ENCODE data around the gene RECQL5.

GRCh38 chr17:75614006-75614405, 52.9 kb downstream of the RECQL5 start:
- TF ChIP-seq GATA2 (IDR thresholded peaks at IDR 0.05; ENCODE audit: low read depth, low read length) = no peak
- TF ChIP-seq GATA3 (IDR thresholded peaks at IDR 0.05; ENCODE audit: low read depth, low read length) = no peak
